ENCODE measurements around the gene PGAP6. TPM values are rescaled to one million over a fixed set of nuclear protein-coding genes. Genes with fewer than 3 reads are reported as not detected.

PGAP6 gene
- total and polyA plus RNA-seq, 2 of the 13 experiments (the other 11 are each of a cell fraction or from before 2014, with no cell fraction given), result 52.7 to 136 TPM

- TF ChIP-seq THAP9 (CRISPR knock-in tag; IDR thresholded peaks at IDR 0.05; ENCODE audit: borderline replicate concordance) (peak; percentile 24; the same call in 1 of the 2 replicates), THYN1 (CRISPR knock-in tag; IDR thresholded peaks at IDR 0.05; ENCODE audit: borderline replicate concordance, low read depth) (no peak), ZNF678 (CRISPR knock-in tag; IDR thresholded peaks at IDR 0.05) (no peak), ARHGAP35 (CRISPR knock-in tag; IDR thresholded peaks at IDR 0.05; ENCODE audit: borderline replicate concordance) (no peak; the same call in 1 of the 2 replicates), CBFB (CRISPR knock-in tag; IDR thresholded peaks at IDR 0.05) (0 out of 2 replicates have a peak, but pooled peaks have one; percentile 21), NCOR1 (IDR thresholded peaks at IDR 0.05; ENCODE audit: borderline replicate concordance, low read length) (no peak), ZHX1 (CRISPR knock-in tag; IDR thresholded peaks at IDR 0.05; ENCODE audit: low read depth) (0 out of 2 replicates have a peak, but pooled peaks have one; percentile 33), CENPX (CRISPR knock-in tag; IDR thresholded peaks at IDR 0.05) (no peak), KDM5B (CRISPR knock-in tag; IDR thresholded peaks at IDR 0.05; ENCODE audit: borderline replicate concordance) (no peak), TRIM22 (IDR thresholded peaks at IDR 0.05) (no peak), ZNF224 (CRISPR knock-in tag; IDR thresholded peaks at IDR 0.05) (no peak), ZFP62 (CRISPR knock-in tag; IDR thresholded peaks at IDR 0.05) (no peak), ZFP1 (CRISPR knock-in tag; IDR thresholded peaks at IDR 0.05) (no peak), RAD21 (CRISPR knock-in tag; IDR thresholded peaks at IDR 0.05) (no peak), ZNF713 (CRISPR knock-in tag; IDR thresholded peaks at IDR 0.05) (no peak), PBX3 (CRISPR knock-in tag; IDR thresholded peaks at IDR 0.05; ENCODE audit: borderline replicate concordance) (no peak), KDM2A (CRISPR knock-in tag; IDR thresholded peaks at IDR 0.05; ENCODE audit: borderline replicate concordance, low read depth) (0 out of 2 replicates have a peak, but pooled peaks have one; percentile 42), KDM5A (IDR thresholded peaks at IDR 0.05; ENCODE audit: borderline replicate concordance, low read length) (no peak), RBAK (CRISPR knock-in tag; IDR thresholded peaks at IDR 0.05) (no peak), SATB2 (CRISPR knock-in tag; IDR thresholded peaks at IDR 0.05) (no peak)
Observed at GRCh38 chr16:381012-381788, 578 bp downstream of the PGAP6 start (continued).
